Activated T-helper 1 cell treated with anti-CD3 and anti-CD28 coated beads, Interleukin-12 subunit alpha, Interleukin-12 subunit beta, Interleukin-2, Interleukin-4 antibody, amounts not matched to agents 30 ng/mL and 10 ng/mL and 1 ng/mL, durations not matched to agents 14 hours and 24 hours and 36 hours (primary cell): ENCODE results near the gene TBC1D17. TPM values are rescaled to one million over a fixed set of nuclear protein-coding genes. Genes with fewer than 3 reads are reported as not detected.

Source experiments
- DNase-seq: peaks from one replicate; pipeline ENCODE4 v3.0.0; 2021; ENCODE audit warnings: low spot score
- H3K27ac Mint-ChIP-seq: one replicate; pipeline ENCODE4 v1.8.0; 2021; ENCODE audit warnings: mild to moderate bottlenecking, mixed read lengths
- H3K27me3 Mint-ChIP-seq: one replicate; pipeline ENCODE4 v1.8.0; 2022; ENCODE audit warnings: mild to moderate bottlenecking, moderate library complexity, mixed read lengths; ENCODE audit not compliant: insufficient read depth
- H3K36me3 Mint-ChIP-seq: one replicate; pipeline ENCODE4 v1.8.0; 2021; ENCODE audit warnings: low read depth, mixed read lengths
- H3K4me1 Mint-ChIP-seq: one replicate; pipeline ENCODE4 v1.8.0; 2021; ENCODE audit warnings: low read depth, mixed read lengths
- H3K4me3 Mint-ChIP-seq: one replicate; pipeline ENCODE4 v1.8.0; 2021; ENCODE audit warnings: mild to moderate bottlenecking, moderate library complexity, mixed read lengths
- H3K9me3 Mint-ChIP-seq: one replicate; pipeline ENCODE4 v1.8.0; 2021; ENCODE audit warnings: mixed read lengths
- intact Hi-C: fragments of 100-400 bp; cut with micrococcal nuclease; formaldehyde crosslinking; loops from one replicate; pipeline ENCODE4 v1.15.1; 2024
- total RNA-seq: library from RNA; stranded (reverse); gene quantifications from 2 replicates; pipeline ENCODE4 v1.2.3, GENCODE V29; 2022

Gene TBC1D17
- total RNA-seq, 1 donor from 2014 or later = 41.8 TPM

DNA sequence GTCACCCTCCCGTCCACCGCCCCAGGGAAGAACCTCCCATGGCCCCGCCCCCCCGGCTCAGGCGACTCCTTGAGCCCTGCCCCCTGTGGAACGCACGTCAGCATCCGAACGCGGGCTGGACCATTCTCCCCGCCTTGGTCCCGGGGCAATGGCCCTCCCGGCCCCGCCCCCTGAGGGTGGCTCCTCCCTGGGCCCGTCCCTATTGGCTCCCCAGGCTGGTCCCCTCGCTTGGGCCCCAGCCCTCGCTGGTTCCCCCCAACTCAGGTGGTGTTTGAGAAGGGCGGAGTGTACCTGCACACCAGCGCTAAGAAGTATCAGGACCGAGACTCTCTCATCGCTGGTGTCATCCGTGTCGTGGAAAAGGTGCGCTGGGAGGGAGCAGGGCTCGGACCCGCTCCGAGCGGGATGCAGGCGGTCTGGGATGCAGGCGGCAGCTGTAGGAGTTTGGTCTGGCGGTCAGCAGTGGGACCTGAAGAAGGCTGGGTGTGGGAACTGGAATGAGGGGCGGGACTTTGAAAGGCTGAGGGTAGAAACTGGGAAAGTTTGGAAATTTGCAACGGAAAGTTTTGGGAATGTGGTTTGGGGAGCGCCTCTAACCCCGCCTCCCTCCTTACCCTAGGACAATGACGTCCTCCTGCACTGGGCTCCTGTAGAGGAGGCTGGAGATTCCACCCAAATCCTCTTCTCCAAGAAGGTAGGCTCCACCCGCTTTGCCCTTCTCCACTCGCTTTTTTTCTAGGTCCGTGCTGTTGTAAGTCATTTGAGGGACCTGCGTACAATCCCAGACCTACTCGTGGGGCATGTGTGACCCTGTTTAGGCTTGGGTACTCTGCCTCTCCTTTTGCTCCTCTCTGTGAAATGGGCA, 609 bp downstream of the TBC1D17 start:
- H3K27me3 Mint-ChIP-seq = no peaks in the 10 kb centered on the region
- H3K36me3 Mint-ChIP-seq = peaks cover 30% of the 10 kb centered on the region
- intact Hi-C loops = loop anchor here (1.0 to 5.0 kb wide), 13 partner anchors 9 to 498 kb away; partner anchors contain the start of genes ALDH16A1, ATF5, NR1H2 and NUP62
- peak; percentile 99 for DNase-seq
- H3K4me1 Mint-ChIP-seq = peaks cover 30% of the 10 kb centered on the region
- no peak overlapping the region for H3K27ac Mint-ChIP-seq
- H3K9me3 Mint-ChIP-seq = no peaks in the 10 kb centered on the region
- no peak overlapping the region for H3K4me3 Mint-ChIP-seq

GRCh38 chr19:49878744-49879070, 1.2 kb downstream of the TBC1D17 start:
- H3K27me3 Mint-ChIP-seq = no peaks in the 10 kb centered on the region
- H3K4me1 Mint-ChIP-seq = peaks cover 30% of the 10 kb centered on the region
- H3K27ac Mint-ChIP-seq = peak overlapping the region; percentile 38
- intact Hi-C loops = loop anchor here (5.0 kb wide), 1 partner anchor 104 kb away; no protein-coding TSS in a partner anchor
- H3K4me3 Mint-ChIP-seq = no peak overlapping the region
- H3K36me3 Mint-ChIP-seq = peaks cover 36% of the 10 kb centered on the region
- no peak for DNase-seq
- no peaks in the 10 kb centered on the region for H3K9me3 Mint-ChIP-seq

- no peaks in the 10 kb centered on the region for H3K9me3 Mint-ChIP-seq
- peaks cover 36% of the 10 kb centered on the region for H3K36me3 Mint-ChIP-seq
- H3K4me3 Mint-ChIP-seq = no peak overlapping the region
- no peak overlapping the region for H3K27ac Mint-ChIP-seq
- intact Hi-C loops = loop anchor here (5.0 kb wide), 1 partner anchor 103 kb away; no protein-coding TSS in a partner anchor
- H3K4me1 Mint-ChIP-seq = peaks cover 30% of the 10 kb centered on the region
- no peaks in the 10 kb centered on the region for H3K27me3 Mint-ChIP-seq
- no peak for DNase-seq
Measured at GRCh38 chr19:49879243-49879963, 1.9 kb downstream of the TBC1D17 start.

- H3K27me3 Mint-ChIP-seq = no peaks in the 10 kb centered on the region
- no peaks in the 10 kb centered on the region for H3K9me3 Mint-ChIP-seq
- H3K36me3 Mint-ChIP-seq = peaks cover 40% of the 10 kb centered on the region
- intact Hi-C loops = no loop called here
- peak overlapping the region; percentile 31 for H3K4me3 Mint-ChIP-seq
- H3K4me1 Mint-ChIP-seq = peaks cover 22% of the 10 kb centered on the region
- H3K27ac Mint-ChIP-seq = no peak overlapping the region
- no peak for DNase-seq
Measured at GRCh38 chr19:49880162-49880869, 2.8 kb downstream of the TBC1D17 start.

GRCh38 chr19:49881186-49881585, 3.7 kb downstream of the TBC1D17 start:
- no peak overlapping the region for H3K4me3 Mint-ChIP-seq
- no peaks in the 10 kb centered on the region for H3K9me3 Mint-ChIP-seq
- peaks cover 41% of the 10 kb centered on the region for H3K36me3 Mint-ChIP-seq
- peaks cover 16% of the 10 kb centered on the region for H3K4me1 Mint-ChIP-seq
- intact Hi-C loops = no loop called here
- H3K27me3 Mint-ChIP-seq = no peaks in the 10 kb centered on the region
- no peak overlapping the region for H3K27ac Mint-ChIP-seq
- no peak for DNase-seq

- no peaks in the 10 kb centered on the region for H3K27me3 Mint-ChIP-seq
- no peak overlapping the region for H3K4me3 Mint-ChIP-seq
- no peak overlapping the region for H3K27ac Mint-ChIP-seq
- H3K36me3 Mint-ChIP-seq = peaks cover 44% of the 10 kb centered on the region
- intact Hi-C loops = no loop called here
- no peaks in the 10 kb centered on the region for H3K9me3 Mint-ChIP-seq
- DNase-seq = no peak
- H3K4me1 Mint-ChIP-seq = peaks cover 16% of the 10 kb centered on the region
Measured at GRCh38 chr19:49881672-49882394, 4.3 kb downstream of the TBC1D17 start.

GRCh38 chr19:49882643-49883042, 5.1 kb downstream of the TBC1D17 start:
- no peak overlapping the region for H3K27ac Mint-ChIP-seq
- DNase-seq = no peak
- intact Hi-C loops = no loop called here

DNA sequence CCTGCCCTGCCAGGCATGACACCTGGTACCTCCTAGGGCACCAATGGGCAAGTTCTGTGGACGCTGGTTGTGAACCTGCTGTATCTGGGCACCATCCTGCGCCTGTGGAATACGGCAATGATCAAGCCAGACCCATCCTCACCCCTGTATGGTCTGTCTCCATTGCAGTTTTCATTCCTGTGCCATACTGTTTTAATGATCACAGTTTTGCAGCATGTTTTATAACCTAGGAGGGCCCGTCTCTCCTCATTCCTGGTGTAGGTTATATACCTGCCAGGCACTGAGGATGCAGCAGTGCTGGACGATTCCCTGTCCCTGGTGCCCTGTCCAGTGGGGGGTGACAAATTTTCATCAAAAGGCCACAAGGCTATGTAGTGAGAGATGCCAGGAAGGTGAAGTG, 5.6 kb downstream of the TBC1D17 start:
- no peak overlapping the region for H3K27ac Mint-ChIP-seq
- no peak overlapping the region for H3K4me3 Mint-ChIP-seq
- H3K27me3 Mint-ChIP-seq = no peaks in the 10 kb centered on the region
- intact Hi-C loops = no loop called here
- no peak for DNase-seq
- H3K36me3 Mint-ChIP-seq = peaks cover 42% of the 10 kb centered on the region
- no peaks in the 10 kb centered on the region for H3K9me3 Mint-ChIP-seq
- H3K4me1 Mint-ChIP-seq = peaks cover 13% of the 10 kb centered on the region

More at GRCh38 chr19:49882643-49883042, 5.1 kb downstream of the TBC1D17 start:
- Mint-ChIP-seq H3K9me3 (no peaks in the 10 kb centered on the region), H3K4me1 (peaks cover 16% of the 10 kb centered on the region), H3K36me3 (peaks cover 44% of the 10 kb centered on the region), H3K27me3 (no peaks in the 10 kb centered on the region), H3K4me3 (no peak overlapping the region)

DNA sequence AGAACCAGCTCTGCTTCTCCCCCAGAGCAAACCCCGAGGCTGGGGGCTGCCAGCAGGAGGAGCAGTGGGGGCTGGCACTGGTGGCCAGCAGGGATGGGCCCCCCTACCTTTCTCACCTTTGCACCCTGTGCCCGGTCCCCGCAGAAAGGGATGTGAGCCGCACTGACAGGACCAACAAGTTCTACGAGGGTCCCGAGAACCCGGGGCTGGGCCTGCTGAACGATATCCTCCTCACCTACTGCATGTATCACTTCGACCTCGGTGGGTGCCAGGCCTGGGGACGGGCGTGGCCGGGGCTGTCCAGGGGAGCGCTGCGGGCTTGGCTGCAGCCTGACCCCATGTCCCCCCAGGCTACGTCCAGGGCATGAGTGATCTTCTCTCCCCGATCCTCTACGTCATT, 6.6 kb downstream of the TBC1D17 start:
- Mint-ChIP-seq H3K27me3 (no peaks in the 10 kb centered on the region), H3K36me3 (peaks cover 44% of the 10 kb centered on the region), H3K27ac (no peak overlapping the region), H3K4me1 (peaks cover 3% of the 10 kb centered on the region), H3K9me3 (no peaks in the 10 kb centered on the region), H3K4me3 (no peak overlapping the region)
- DNase-seq = no peak
- intact Hi-C loops = no loop called here

DNA sequence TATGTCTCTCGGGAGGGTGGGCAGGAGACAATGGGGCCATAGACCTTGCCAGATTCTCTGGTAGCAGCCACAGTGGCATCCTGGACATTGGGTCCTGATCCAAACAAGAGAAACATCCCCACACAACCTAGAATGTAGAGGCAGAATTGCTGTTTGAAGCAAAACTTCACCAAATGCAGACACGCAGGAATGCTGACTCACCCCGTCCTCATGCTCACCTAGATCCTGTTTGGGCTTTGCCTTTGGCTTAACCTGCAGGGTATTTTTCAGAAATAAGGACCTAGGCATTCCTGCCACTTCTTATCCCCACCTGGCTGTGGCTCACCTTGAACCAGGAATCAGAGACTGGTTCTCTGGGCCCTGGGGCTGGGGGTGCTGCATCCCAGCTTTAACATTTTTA, 7.3 kb downstream of the TBC1D17 start:
- H3K4me3 Mint-ChIP-seq = no peak overlapping the region
- H3K27ac Mint-ChIP-seq = no peak overlapping the region
- peaks cover 46% of the 10 kb centered on the region for H3K36me3 Mint-ChIP-seq
- H3K4me1 Mint-ChIP-seq = no peaks in the 10 kb centered on the region
- intact Hi-C loops = no loop called here
- H3K9me3 Mint-ChIP-seq = no peaks in the 10 kb centered on the region
- DNase-seq = no peak
- H3K27me3 Mint-ChIP-seq = no peaks in the 10 kb centered on the region

DNA sequence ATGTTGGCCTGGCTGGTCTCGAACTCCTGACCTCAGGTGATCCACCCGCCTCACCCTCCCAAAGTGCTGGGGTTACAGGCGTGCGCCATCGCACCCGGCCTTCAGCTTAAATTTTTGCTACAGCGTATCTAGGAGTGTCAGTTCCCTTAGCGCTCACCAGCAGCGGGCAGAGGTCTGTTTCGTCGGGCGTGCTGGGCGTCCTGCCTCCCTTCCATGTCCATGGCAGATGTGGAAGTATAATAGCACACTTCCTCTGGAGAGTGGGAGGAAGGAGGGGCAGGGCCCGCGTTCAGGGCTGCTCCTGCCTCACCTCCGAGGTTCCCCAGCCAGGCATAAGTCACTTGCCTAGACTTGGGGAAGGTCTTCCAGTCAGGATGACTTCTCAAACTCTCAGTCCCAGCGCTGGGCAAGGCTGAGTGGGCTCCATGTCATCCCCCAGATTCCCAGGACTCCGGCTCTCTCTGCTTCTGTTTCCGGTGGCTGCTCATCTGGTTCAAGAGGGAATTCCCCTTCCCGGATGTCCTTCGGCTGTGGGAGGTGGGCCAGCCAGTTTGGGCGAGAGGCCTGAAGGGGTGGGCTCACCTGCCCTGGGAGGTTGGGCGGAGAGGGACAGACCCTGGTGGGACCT, 9.6 kb downstream of the TBC1D17 start:
- no peak for DNase-seq
- Mint-ChIP-seq H3K9me3 (no peaks in the 10 kb centered on the region), H3K36me3 (peaks cover 35% of the 10 kb centered on the region), H3K27ac (no peak overlapping the region), H3K27me3 (no peaks in the 10 kb centered on the region), H3K4me3 (no peak overlapping the region), H3K4me1 (no peaks in the 10 kb centered on the region)
- intact Hi-C loops = no loop called here
